SK-N-MC (cell line): Measurements from ENCODE around the gene CFAP141.
A peak's percentile ranks its signal among the peaks of the same experiment; 100 is the strongest.

Experiments
- DNase-seq: peaks from one replicate; pipeline ENCODE4 v3.0.0-alpha.2; 2011; ENCODE audit warnings: low read depth, low spot score
- H3K27ac ChIP-seq: fragments of 200-600 bp; sonication (generic); 2 replicates; pipeline ENCODE4 v1.5.1; 2016; ENCODE audit warnings: mixed run types
- H3K36me3 ChIP-seq: fragments of 200-600 bp; sonication (generic); 2 replicates; pipeline ENCODE4 v1.6.1; 2017; ENCODE audit warnings: antibody characterized with exemption, low read length, mixed read lengths; ENCODE audit not compliant: insufficient read depth
- H3K4me3 ChIP-seq: fragments of 200-600 bp; sonication (generic); 2 replicates; pipeline ENCODE4 v1.5.1; 2016
- H3K9ac ChIP-seq: fragments of 200-600 bp; sonication (generic); 2 replicates; pipeline ENCODE4 v1.8.0; 2017; ENCODE audit warnings: mixed run types, mixed read lengths; ENCODE audit not compliant: insufficient read length
- H3K9me3 ChIP-seq: fragments of 200-600 bp; sonication (generic); 2 replicates; pipeline ENCODE4 v1.6.1; 2017; ENCODE audit warnings: low read depth, mild to moderate bottlenecking, antibody characterized with exemption, low read length, moderate library complexity, mixed read lengths
- EZH2 ChIP-seq: fragments of 200-600 bp; sonication (generic); IDR thresholded peaks from one replicate; pipeline ENCODE4 v1.6.1; 2017; ENCODE audit warnings: antibody characterized with exemption
- FOXP2 ChIP-seq: optimal IDR thresholded peaks from 2 replicates; pipeline ENCODE3; 2011; ENCODE audit warnings: mild to moderate bottlenecking, moderate library complexity; ENCODE audit not compliant: insufficient read depth; ENCODE audit errors: extremely low read length, control extremely low read depth
- POLR2AphosphoS5 ChIP-seq: IDR thresholded peaks from 2 replicates; pipeline ENCODE4 v1.6.1; 2012; ENCODE audit warnings: mild to moderate bottlenecking, low read depth, low read length, borderline replicate concordance

CFAP141 gene

DNA sequence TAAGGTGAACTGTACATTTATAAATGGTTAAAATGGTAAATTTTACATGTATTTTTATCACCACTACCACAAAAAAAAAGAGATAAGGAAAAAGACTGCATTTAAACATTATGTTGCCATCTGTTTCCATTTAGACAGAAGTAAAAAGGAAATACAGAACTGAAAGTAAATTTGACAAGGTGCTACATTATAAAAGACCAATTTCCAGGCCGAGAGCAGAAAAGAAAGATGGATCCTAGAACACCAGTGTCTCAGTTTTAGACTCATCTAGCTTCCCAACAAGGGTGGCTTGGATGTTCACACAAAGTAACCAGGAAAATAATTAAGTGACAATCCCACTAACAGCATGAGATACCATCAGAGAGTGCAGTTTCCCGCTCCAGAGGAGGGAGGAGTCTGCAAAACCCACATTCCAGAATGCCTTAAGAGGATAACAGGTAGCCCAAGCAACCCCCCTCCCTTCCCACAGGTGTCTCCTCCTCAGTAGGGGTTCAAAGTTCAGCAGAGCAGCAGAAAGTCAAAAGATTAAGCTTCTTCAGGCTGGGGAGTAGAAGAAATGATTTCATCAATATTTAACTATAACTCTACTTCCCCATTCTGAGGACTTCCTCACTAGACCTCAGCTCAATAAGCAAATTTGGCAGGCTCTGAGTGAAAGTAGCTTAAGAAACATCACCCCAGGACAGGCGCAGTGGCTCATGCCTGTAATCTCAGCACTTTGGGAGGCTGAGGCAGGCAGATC, 26.0 kb downstream of the CFAP141 start:
- peak overlapping the region; percentile 7 for H3K9ac ChIP-seq
- H3K27ac ChIP-seq: peak overlapping the region; percentile 45; the same call in 1 of the 2 replicates
- peak overlapping the region; percentile 28 for H3K4me3 ChIP-seq
- DNase-seq: no peak
- no peak for TF ChIP-seq POLR2AphosphoS5
- TF ChIP-seq EZH2: no peak
- TF ChIP-seq FOXP2: no peak
- no peaks in the 10 kb centered on the region for H3K9me3 ChIP-seq
- H3K36me3 ChIP-seq: peaks cover 20% of the 10 kb centered on the region

DNA sequence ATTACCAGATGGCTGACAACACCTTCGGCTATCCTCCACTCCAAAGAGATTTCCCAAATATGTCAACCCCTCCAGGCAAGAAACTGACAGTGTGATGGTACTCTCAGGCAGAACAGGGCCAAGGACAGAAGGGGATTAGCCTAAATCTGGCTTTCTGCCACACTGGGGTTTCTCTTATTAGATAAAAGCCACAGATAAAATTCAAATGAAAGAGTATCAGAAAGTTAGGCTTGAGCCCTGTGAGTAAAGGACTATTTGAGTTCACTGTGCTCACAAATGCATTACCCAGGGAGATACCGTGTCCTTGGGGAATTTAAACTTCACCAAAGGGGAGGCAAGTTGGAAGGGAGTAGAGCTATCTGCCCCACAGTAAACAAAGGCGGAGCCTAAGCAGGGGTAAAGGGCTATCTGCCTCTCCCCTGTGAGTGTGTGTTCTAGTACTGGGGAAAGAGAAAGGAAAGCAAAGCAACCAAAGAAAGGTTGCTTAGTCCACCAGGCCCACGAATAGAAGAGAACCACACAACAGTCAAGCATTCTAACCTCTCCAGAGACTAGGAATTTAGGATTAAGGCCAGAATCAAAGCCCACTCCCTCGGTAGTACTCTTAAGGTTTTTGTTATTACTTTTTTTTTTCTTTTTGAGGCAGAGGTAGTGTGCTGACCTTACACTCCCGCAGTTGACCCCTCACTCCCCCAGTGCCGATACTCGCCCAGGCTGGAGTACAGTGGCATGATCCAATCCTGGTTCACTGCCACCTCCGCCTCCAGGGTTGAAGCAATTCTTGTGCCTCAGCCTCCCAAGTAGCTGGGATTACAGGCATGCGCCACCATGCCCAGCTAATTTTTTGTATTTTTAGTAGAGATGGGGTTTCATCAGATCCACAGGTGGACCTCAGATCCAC, 27.0 kb downstream of the CFAP141 start:
- no peak for DNase-seq
- Histone ChIP-seq H3K4me3 (peak overlapping the region; percentile 28), H3K27ac (peak overlapping the region; percentile 70), H3K36me3 (peaks cover 27% of the 10 kb centered on the region), H3K9ac (peak overlapping the region; percentile 24), H3K9me3 (no peaks in the 10 kb centered on the region)
- TF ChIP-seq POLR2AphosphoS5: no peak

DNA sequence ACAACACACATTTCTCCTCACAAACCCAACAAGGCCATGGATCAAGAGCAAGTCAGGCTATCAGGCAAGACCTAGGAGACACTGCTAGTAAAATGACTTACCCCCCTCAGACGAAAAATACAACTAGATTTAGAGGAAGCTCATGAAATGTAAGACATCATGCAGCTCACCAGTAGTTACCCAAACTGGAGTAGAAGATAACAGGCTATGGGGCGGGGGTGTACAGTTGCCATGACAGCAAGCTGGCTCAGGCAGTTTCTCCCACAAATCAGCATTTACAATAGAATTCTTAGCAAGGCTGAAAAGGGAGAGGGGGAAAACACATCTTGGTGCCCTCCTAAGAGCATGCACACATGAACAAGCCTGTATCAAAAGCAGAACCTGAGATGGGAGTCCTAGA, 28.1 kb downstream of the CFAP141 start:
- H3K9ac ChIP-seq: no peak overlapping the region
- no peak overlapping the region for H3K27ac ChIP-seq
- no peak for DNase-seq
- H3K9me3 ChIP-seq: no peaks in the 10 kb centered on the region
- TF ChIP-seq POLR2AphosphoS5 (no peak), FOXP2 (no peak), EZH2 (no peak)
- H3K36me3 ChIP-seq: peaks cover 30% of the 10 kb centered on the region
- no peak overlapping the region for H3K4me3 ChIP-seq

DNA sequence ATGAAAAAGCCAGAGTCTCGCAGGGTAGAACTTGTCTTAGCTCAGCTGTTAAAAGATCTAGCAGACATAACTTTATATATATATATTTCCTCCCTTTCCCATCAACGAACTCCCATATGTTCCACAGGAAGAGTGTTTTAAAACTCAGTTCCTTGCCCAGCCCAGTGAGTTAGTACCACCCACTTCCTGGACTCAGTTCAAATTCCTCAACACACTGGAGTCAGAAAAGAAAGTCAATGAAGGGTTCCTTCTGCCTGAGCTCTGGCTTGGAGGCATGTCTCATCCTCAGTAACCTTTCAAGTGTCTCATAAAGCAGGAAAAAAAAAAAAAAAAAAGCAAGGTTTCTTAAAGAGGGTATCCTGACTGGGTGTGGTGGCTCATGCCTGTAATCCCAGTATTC, 29.8 kb downstream of the CFAP141 start:
- Histone ChIP-seq H3K36me3 (peaks cover 47% of the 10 kb centered on the region), H3K9me3 (no peaks in the 10 kb centered on the region), H3K4me3 (no peak overlapping the region), H3K9ac (no peak overlapping the region), H3K27ac (no peak overlapping the region)
- TF ChIP-seq POLR2AphosphoS5 (no peak), FOXP2 (no peak)
- no peak for DNase-seq

DNA sequence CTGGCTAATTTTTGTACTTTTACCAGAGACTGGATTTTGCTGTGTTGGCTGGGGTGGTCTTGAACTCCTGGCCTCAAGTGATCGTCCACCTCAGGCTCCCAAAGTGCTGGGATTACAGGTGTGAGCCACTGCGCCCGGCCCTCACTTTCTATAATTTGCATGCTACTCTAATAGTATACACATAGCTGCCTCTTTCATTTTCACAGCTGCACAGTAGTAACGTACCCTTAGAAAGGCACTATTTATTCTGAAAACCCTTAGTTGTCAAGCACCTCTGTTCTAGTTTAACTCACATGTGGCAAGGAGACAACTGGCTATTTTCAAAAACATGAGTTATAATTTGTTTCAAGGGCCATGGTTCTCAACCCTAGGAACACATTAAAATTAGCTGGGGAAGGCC, 31.5 kb downstream of the CFAP141 start:
- H3K4me3 ChIP-seq: no peak overlapping the region
- TF ChIP-seq FOXP2 (no peak), POLR2AphosphoS5 (no peak), EZH2 (no peak)
- DNase-seq: no peak
- H3K9me3 ChIP-seq: no peaks in the 10 kb centered on the region
- no peak overlapping the region for H3K9ac ChIP-seq
- peaks cover 54% of the 10 kb centered on the region for H3K36me3 ChIP-seq
- no peak overlapping the region for H3K27ac ChIP-seq

DNA sequence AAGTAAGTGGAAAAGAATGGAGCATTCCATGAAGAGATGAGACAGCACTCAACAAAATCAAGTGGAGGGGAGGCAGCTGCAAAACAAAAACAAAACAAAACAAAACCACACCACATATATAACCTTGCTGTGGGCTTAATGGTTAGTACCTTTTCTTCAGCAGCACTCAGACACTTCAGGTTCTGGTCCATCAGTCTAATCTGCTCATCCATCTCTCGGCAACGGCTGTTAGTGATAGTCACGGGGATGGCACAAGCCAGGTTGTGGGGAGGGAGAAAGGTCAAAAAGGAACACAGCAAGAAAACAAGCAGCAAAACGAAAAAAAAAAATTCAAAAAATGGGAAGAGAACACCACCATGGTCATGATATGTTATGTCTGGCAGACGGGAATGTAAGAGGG, 34.3 kb downstream of the CFAP141 start:
- TF ChIP-seq POLR2AphosphoS5 (no peak), EZH2 (no peak)
- Histone ChIP-seq H3K4me3 (no peak overlapping the region), H3K9ac (no peak overlapping the region), H3K27ac (no peak overlapping the region), H3K9me3 (no peaks in the 10 kb centered on the region), H3K36me3 (peaks cover 81% of the 10 kb centered on the region)
- no peak for DNase-seq

DNA sequence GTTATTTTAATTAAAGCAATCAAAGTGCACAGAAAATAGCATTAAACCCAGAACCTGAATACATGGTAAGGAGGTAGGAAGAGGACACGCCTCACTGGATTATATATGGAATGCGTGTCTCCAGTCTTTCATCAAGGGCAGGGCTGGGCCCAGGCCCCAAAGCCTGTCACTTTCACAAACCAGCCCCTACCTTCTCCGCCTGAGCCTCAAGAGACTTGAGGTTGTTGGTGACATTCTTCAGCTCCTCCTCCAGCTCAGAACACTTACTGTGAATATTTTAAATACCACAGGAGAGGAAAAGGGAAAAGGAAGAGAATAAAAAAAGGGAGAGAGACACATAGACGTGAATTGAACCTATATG, 34.9 kb downstream of the CFAP141 start:
- no peak for DNase-seq
- no peak for TF ChIP-seq EZH2
- TF ChIP-seq POLR2AphosphoS5: no peak
- TF ChIP-seq FOXP2: no peak
- no peaks in the 10 kb centered on the region for H3K9me3 ChIP-seq
- H3K36me3 ChIP-seq: peaks cover 87% of the 10 kb centered on the region
- H3K27ac ChIP-seq: no peak overlapping the region
- H3K9ac ChIP-seq: no peak overlapping the region
- no peak overlapping the region for H3K4me3 ChIP-seq

DNA sequence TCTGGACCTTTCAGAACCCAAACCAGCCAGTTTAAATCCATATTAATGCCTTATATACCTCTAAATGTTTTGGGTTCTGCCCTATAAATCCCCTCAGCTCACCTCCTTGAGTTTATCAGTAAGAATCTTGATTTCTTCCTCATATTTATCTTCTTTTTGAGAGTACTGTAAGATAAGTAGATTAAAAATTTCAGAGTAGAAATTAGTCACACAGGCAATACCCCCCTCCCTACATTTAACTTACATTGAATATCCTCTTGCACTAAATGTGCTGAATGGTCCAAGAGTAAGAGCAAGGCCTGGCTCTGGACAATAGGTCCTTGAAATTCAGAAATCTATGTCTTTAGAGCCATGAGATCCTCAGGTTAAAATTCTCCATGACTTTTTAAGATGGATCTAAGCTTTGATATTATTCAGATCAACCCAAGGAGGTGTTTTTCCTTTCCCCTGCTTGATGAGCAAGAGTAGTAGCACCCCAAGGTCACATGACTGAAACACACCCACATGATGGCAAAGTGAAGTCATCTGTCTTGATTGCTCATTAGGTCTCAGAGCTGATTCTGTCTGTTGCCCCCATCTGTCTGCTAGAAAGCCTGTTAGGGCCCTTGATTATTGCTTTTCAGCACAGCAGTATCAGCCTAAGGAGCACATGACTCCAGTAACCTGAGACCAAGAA, 35.4 kb downstream of the CFAP141 start:
- Histone ChIP-seq H3K27ac (no peak overlapping the region), H3K9ac (no peak overlapping the region), H3K9me3 (no peaks in the 10 kb centered on the region), H3K36me3 (peaks cover 88% of the 10 kb centered on the region), H3K4me3 (no peak overlapping the region)
- no peak for DNase-seq
- TF ChIP-seq POLR2AphosphoS5 (no peak), FOXP2 (no peak), EZH2 (no peak)

DNA sequence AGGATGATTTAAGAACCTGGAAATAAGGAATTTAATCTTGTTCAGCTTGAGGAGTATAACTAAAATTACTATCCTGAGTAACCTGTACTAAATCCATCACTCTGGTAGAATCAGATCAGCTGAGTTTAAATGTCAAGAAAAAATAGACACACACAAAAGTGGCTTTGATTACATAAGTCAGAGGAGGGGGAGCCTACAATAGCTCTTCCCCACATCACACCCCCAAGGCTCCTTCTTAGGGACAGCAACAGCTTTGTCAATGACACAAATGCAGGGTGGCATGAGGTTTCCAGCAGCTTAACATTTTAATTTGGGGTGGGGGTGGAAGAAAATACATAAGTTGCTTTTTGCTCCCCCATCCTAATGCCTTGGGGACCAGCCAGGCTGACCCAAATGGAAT, 38.7 kb downstream of the CFAP141 start:
- Histone ChIP-seq H3K4me3 (no peak overlapping the region), H3K27ac (no peak overlapping the region), H3K9me3 (no peaks in the 10 kb centered on the region), H3K9ac (no peak overlapping the region), H3K36me3 (peaks cover 100% of the 10 kb centered on the region)
- no peak for DNase-seq
- TF ChIP-seq FOXP2 (no peak), POLR2AphosphoS5 (no peak), EZH2 (no peak)
